Measurements from ENCODE around the gene PXDN. TPM values are rescaled to one million over a fixed set of nuclear protein-coding genes. Genes with fewer than 3 reads are reported as not detected.

Gene PXDN
- total and polyA plus RNA-seq, 7 donors, result 4.1 to 15.4 (median 9.4) TPM

- DNase-seq, result no peak
- H3K27ac ChIP-seq, result no peak overlapping the region
- intact Hi-C loops (cut with DNase I), result loop anchor here in 1 of 2 donors (5.0 kb wide), 2 partner anchors 134 to 149 kb away; no protein-coding TSS in a partner anchor
- no peak for ATAC-seq
- H3K36me3 ChIP-seq (ENCODE audit: insufficient read depth in 1 of 2, low read depth in 1 of 2), result no peaks in the 10 kb centered on the region
- no peaks in the 10 kb centered on the region for H3K9me3 ChIP-seq
- peaks cover 0 to 49% (median 3%) of the 10 kb centered on the region in 3 donors for H3K27me3 ChIP-seq (ENCODE audit: insufficient read depth in 3 of 3, low read length in 2 of 3)
- TF ChIP-seq, protein P1, sequence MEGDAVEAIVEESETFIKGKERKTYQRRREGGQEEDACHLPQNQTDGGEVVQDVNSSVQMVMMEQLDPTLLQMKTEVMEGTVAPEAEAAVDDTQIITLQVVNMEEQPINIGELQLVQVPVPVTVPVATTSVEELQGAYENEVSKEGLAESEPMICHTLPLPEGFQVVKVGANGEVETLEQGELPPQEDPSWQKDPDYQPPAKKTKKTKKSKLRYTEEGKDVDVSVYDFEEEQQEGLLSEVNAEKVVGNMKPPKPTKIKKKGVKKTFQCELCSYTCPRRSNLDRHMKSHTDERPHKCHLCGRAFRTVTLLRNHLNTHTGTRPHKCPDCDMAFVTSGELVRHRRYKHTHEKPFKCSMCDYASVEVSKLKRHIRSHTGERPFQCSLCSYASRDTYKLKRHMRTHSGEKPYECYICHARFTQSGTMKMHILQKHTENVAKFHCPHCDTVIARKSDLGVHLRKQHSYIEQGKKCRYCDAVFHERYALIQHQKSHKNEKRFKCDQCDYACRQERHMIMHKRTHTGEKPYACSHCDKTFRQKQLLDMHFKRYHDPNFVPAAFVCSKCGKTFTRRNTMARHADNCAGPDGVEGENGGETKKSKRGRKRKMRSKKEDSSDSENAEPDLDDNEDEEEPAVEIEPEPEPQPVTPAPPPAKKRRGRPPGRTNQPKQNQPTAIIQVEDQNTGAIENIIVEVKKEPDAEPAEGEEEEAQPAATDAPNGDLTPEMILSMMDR (IDR thresholded peaks at IDR 0.05), result no peak
- H3K4me3 ChIP-seq, result peak overlapping the region; percentile 69
- WGBS, 3 donors, result 57 to 72% (median 60%) methylated on average over 24 of the region's 24 CpGs
- H3K4me1 ChIP-seq, result peaks cover 12% of the 10 kb centered on the region
These were observed 3.4 kb downstream of the PXDN start for GRCh38 chr2:1740716-1741589.

DNA sequence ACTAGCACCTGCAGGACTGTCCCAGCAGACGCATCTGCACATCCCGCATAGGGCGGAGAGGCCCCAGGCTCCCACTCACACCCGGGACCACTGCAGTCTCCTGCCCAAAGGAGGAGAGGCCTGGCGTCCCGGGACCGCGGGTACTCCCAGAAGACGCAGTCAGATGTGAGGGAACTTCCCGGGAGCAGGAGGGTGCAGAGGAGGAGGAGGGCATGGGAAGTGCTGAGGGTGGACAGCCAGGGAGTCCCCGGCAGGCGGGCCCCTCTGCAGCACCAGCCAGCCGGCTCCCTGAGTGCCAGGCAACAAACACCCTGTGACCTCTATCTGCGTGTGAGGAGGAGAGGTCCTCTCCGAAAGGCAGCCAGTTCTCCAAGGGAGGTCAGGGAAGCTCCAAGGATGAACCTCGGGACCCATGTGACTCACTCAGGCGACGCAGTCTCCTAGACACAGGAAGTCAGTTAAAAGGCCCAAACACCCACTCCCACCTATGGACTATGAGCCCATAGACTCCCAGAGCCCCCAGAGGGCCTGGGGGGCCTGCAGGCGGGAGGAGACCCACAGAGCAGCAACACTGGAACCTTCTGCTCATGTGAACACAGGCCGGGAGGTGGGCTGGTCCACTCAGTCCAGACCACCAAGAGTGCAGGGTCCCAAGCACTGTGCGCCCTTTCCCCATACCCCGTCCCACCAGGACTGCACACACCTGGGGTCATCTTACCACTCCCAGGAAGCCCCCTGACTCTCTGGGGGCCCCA is 4.2 kb downstream of the PXDN start:
- TF ChIP-seq, protein P1 (IDR thresholded peaks at IDR 0.05), result no peak
- ATAC-seq, result no peak
- peaks cover 12% of the 10 kb centered on the region for H3K4me1 ChIP-seq
- no peak overlapping the region for H3K4me3 ChIP-seq
- WGBS, 3 donors, result 39 to 55% (median 40%) methylated on average over 22 of the region's 22 CpGs
- no peak for DNase-seq
- peaks cover 0 to 42% (median 3%) of the 10 kb centered on the region in 3 donors for H3K27me3 ChIP-seq (ENCODE audit: insufficient read depth in 3 of 3, low read length in 2 of 3)
- H3K36me3 ChIP-seq (ENCODE audit: insufficient read depth in 1 of 2, low read depth in 1 of 2), result no peaks in the 10 kb centered on the region
- peaks cover 4% of the 10 kb centered on the region for H3K9me3 ChIP-seq
- intact Hi-C loops (cut with DNase I), result loop anchor here in 1 of 2 donors (5.0 kb wide), 2 partner anchors 133 to 148 kb away; no protein-coding TSS in a partner anchor
- no peak overlapping the region for H3K27ac ChIP-seq

DNA sequence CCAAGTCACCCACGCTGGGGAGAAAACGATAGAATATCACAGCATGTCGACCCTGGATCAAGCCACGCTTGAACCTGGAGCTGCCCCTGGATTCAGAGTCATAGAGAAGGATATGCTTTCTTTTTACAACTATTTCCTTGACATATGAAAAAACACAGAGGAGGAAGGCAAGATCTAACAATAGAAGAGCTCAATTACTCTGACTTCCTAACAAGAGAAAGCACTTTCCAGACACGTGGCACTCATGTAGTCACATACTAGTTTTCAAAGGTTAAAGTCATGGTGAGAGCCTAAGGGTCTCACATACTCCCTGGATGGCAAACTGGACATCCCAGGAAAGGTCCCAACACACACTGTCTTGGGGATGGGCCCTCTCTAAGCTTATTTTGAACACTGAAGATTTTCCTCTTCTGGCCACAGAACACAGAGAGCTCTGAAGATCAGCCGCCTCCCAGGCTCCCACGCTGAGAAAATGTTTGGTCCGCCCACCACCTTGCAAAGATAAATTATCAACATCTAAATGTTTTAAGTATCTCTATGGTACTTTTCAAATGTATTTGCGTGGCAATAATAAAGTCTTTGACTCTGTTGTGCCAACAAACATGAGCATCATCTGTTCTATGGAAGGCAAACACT is 4.9 kb downstream of the PXDN start:
- Histone ChIP-seq H3K9me3 (peaks cover 4% of the 10 kb centered on the region), H3K4me3 (no peak overlapping the region), H3K27ac (peak overlapping the region; percentile 9), H3K27me3 (ENCODE audit: insufficient read depth in 3 of 3, low read length in 2 of 3) (peaks cover 0 to 35% (median 3%) of the 10 kb centered on the region in 3 donors), H3K4me1 (peaks cover 12% of the 10 kb centered on the region), H3K36me3 (ENCODE audit: insufficient read depth in 1 of 2, low read depth in 1 of 2) (no peaks in the 10 kb centered on the region)
- ATAC-seq, result no peak
- DNase-seq, result no peak
- intact Hi-C loops (cut with DNase I), result no loop called here
- TF ChIP-seq, protein P1 (IDR thresholded peaks at IDR 0.05), result no peak
- WGBS, 3 donors, result 52 to 62% (median 59%) methylated on average over 9 of the region's 9 CpGs

DNA sequence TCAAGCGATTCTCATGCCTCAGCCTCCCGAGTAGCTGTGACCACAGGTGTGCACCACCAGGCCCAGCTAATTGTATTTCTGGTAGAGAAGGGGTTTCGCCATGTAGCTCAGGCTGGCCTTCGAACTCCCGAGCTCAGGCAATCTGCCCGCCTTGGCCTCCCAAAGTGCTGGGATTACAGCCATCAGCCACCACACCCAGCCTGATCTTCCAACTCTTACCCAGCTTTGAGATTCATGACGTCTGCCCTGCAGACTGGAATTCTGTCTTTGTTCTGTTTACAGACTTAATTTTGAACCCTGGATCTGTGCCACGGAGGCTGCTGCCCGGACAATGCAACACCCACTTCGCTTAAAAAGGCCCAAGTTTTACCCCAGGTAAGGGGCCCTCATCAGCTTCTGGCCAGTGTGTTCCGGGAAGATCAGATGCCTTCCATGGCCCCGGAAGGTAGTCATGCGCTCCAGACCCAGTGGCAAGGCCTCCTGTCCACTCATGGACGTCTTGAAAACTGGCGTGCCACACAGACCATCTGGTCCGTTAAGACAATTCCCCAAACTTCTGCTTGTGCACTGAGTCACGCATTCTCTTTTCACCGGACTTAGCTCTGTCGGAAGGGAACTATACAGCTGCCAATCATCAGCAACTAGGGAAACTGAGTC is 5.5 kb downstream of the PXDN start:
- TF ChIP-seq, protein P1 (IDR thresholded peaks at IDR 0.05), result no peak
- no peak for DNase-seq
- peak overlapping the region; percentile 9 for H3K27ac ChIP-seq
- H3K27me3 ChIP-seq (ENCODE audit: insufficient read depth in 3 of 3, low read length in 2 of 3), result peaks cover 0 to 31% (median 3%) of the 10 kb centered on the region in 3 donors
- no peaks in the 10 kb centered on the region for H3K36me3 ChIP-seq (ENCODE audit: insufficient read depth in 1 of 2, low read depth in 1 of 2)
- H3K4me3 ChIP-seq, result no peak overlapping the region
- intact Hi-C loops (cut with DNase I), result no loop called here
- peaks cover 12% of the 10 kb centered on the region for H3K4me1 ChIP-seq
- peaks cover 4% of the 10 kb centered on the region for H3K9me3 ChIP-seq
- 53 to 62% (median 54%) methylated on average over 19 of the region's 19 CpGs for WGBS, 3 donors
- ATAC-seq, result peak in 1 of 4 donors; percentile 26
